GF-D8 (cell line): ENCODE results near the gene SFXN4.
"Not testable (repeated sequence)": the region's sequence is repeated elsewhere in the genome, so short reads cannot be mapped to it uniquely, and the experiment has no call there.

ENCODE experiments used
- DNase-seq: peaks from one replicate; lab custom pipeline; 2025; lab: John Stamatoyannopoulos, UW

Gene SFXN4

DNA sequence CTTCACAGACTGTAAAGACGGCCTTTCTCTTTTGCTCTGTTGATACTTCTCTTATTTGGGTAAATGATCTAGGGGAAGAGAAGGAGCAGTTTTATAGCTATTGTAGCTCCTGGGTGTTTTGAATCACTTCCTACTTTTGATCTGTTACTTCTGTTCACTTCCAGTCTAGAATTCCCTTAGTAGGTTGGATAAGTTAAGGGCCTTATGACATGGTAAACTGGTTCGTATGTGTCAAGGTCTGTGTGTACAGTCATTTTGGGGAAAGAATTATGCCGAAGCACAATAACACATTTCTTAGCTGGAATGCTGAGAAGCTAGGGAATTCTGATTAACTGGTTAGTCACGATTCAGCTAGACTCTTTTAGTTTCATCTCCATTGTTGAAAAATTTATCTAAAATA is 53.5 kb downstream of the SFXN4 start:
- peak; percentile 45 for DNase-seq

DNA sequence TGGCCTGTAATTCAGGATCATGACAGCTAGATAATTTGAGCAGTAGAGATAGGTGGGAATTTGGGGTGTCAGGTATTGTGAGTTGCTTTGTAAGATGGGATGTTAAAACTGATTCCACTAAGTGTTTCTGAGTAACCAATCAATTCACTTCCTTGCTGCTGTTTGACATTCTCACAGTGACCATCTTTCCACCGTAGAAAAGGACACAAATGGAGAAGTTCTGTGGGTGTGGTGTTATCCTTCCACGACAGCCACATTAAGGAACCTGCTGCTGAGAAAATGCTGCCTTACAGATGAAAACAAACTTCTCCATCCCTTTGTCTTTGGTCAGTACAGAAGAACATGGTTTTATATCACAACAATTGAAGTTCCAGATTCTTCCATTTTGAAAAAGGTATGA is 57.7 kb downstream of the SFXN4 start:
- peak; percentile 19 for DNase-seq

- not testable (repeated sequence) for DNase-seq
Observed at GRCh38 chr10:119107106-119107505, 58.4 kb downstream of the SFXN4 start.

DNA sequence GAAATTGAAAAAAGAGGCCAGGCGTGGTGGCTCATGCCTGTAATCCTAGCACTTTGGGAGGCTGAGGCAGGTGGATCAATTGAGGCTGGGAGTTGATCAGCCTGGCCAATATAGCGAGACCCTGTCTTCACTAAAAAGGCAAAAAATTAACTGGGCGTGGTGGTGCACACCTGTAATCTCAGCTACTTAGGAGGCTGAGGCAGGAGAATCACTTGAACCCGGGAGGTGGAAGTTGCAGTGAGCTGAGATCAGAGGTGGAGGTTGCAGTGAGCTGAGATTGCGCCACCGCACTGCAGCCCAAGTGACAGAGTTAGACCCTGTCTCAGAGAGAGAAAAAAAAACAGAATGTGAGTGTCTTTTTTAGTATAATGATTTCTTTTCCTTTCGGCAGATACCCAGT is 59.6 kb downstream of the SFXN4 start:
- not testable (repeated sequence) for DNase-seq

DNA sequence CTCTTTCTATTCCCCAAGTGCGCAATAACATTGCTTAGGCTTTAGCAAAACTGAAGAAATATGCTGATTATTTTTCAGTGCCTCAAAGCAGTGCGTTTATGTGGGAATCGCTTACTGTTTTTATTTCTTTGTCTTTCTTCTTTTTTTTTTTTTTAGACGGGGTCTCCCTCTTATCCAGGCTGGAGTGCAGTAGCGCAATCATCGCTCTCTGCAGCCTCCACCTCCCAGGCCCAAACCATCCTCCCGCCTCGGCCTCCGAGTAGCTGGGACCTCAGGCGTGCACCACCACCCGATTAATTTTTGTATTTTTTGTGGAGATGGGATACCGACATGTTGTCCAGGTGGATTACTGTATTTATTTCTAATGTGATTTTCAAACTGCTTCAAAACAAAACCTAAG is 60.4 kb downstream of the SFXN4 start:
- no peak for DNase-seq

GRCh38 chr10:119104654-119105015 is 60.9 kb downstream of the SFXN4 start:
- DNase-seq, result no peak

GRCh38 chr10:119103903-119104653 is 61.4 kb downstream of the SFXN4 start, which contains the start of gene DENND10:
DENND10 (plus strand) TSS chr10:119104113; CDS start chr10:119104143, 30 bp downstream.
- no peak for DNase-seq

DNA sequence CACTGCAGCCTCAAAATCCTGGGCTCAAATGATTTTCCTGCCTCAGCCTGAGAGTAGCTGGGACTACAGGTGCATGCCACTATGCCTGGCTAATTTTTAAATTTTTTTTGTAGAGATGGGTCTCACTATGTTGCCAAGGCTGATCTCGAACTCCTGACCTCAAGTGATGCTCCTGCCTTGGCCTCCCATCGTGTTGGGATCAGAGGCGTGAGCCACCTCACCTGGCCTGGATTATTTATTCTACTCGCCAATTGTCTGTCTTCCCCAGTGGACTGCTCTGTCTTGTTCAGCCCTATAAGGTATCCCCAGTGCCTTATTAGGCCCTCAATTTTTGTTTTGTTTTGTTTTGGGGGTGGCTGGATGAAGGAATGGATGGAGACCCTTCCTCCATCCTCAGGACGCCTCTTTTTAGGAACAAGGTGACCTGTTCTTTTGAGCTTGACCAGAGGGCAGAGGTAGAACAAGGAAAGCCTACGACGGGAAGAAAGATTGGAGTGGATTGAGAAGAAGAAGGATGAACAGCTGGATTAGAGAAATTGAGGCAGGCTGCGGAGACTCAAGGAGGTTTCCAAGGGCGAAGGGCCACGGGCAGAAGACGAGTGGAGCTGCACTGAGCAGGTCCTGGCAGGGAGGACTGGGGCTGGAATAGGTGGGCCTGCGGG is 62.1 kb downstream of the SFXN4 start:
- no peak for DNase-seq

GRCh38 chr10:119101366-119102098 is 64.0 kb downstream of the SFXN4 start:
- no peak for DNase-seq

DNA sequence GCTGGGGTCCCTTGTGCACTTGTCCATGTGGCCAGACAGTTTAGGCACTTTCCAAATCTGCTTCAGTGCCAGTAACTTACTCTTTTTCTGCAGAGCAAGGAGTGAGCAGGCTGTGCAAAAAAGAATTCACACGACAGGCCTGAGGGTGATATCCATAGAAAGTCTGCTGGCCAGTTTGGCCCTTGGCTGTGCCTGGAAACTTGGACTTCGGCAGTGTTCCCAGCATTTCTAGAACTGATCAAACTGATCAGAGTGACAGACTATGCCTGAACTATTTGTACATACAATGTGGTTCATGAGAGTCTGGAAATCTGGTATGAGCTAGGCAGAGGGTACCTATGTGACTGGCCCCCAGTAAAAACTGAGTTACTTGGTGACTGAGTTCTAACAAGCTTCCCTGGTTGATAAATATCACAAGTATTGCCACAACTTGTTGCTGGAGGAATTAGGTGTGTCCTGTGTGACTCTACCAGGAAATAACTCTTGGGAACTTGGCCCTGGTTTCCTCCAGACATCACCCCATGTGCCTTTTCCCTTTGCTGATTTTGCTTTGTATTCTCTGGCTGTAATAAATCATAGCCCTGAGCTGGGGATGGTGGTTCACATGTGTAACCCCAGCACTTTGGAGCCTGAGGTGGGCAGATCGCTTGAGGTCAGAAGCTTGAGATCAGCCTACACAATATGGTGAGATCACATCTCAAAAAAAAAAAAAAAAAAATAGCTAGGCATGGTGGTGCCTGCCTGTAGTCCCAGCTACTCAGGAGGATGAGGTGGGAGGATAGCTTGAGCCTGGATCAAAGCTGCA is 64.9 kb downstream of the SFXN4 start:
- DNase-seq, result no peak

- no peak for DNase-seq
Observed at GRCh38 chr10:119098576-119098975, 66.9 kb downstream of the SFXN4 start.

GRCh38 chr10:119096641-119097415 is 68.7 kb downstream of the SFXN4 start:
- DNase-seq, result not testable (repeated sequence)

GRCh38 chr10:119095640-119096039 is 69.9 kb downstream of the SFXN4 start:
- no peak for DNase-seq

- DNase-seq, result no peak
Observed at GRCh38 chr10:119090968-119091367, 74.5 kb downstream of the SFXN4 start.
